CD4-positive, alpha-beta T cell treated with Interleukin-15 for 4 hours (primary cell): ENCODE measurements around the gene NUAK1.
"Not testable (repeated sequence)": the region's sequence is repeated elsewhere in the genome, so short reads cannot be mapped to it uniquely, and the experiment has no call there.

Experiments
- DNase-seq: peaks from one replicate; pipeline ENCODE4 v3.0.0-alpha.2; 2020; ENCODE audit warnings: low spot score

The NUAK1 gene

DNA sequence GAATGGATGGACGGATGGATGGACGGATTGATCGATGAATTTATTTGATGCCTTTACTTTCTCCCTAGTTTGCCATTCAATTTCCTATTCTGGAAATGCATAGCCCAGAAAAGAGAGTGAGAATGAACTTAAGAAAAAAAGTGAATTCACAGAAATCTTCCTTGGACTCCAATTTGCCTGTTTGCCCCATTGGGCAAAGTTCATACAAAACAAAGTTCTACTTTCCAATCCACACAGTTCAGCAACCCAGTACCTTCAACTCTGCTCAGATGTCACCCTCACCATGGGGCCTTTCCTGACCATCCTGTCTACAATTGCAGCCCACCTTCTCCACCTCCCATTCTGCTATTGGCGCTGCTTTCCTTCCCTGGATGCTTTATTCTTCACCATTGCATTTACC is 8.2 kb upstream of the NUAK1 start:
- DNase-seq = no peak

DNA sequence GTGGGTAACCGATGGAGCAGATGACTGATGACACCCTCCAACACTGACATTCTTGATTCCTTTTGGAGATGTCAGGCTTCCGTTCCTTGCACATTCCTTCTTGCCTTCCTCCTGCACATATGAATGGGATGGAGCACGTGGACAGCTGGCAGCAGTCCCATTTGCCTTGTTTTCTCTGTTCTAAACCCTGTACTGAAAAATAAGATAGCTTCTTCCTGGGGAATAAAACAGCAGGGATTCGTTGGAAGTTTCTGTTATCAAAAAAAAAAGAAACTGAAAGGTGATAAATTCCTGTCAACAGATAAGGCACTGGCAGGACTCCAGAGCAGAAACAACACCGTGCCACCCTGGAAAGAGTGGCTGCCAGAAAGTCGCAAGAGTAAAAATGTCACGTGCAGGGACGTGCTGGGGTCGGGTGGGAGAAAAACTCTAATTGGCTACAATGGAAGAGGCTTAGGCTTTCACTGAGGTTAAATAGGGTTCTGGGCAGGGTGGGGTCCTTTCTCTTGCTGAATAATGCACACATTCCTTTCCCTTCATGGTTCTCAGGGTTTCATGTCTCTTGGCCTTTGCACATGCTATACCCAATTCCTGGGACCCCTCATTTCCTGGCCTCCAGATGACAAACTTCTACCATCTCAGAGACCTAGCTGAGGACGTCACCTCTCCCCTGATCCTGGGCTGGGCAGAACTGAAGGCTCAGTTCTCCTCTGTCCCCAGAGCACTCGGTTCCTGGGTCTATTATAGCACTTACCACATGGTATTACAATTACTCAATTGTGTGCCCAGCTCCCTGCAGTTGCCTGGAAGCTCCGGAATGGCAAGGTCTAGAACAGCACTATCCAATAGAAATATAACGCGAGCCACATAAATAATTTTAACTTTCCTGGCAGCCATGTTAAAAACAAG is 7.0 kb upstream of the NUAK1 start:
- DNase-seq = no peak

GRCh38 chr12:106144847-106145246 is 6.1 kb upstream of the NUAK1 start:
- no peak for DNase-seq

DNA sequence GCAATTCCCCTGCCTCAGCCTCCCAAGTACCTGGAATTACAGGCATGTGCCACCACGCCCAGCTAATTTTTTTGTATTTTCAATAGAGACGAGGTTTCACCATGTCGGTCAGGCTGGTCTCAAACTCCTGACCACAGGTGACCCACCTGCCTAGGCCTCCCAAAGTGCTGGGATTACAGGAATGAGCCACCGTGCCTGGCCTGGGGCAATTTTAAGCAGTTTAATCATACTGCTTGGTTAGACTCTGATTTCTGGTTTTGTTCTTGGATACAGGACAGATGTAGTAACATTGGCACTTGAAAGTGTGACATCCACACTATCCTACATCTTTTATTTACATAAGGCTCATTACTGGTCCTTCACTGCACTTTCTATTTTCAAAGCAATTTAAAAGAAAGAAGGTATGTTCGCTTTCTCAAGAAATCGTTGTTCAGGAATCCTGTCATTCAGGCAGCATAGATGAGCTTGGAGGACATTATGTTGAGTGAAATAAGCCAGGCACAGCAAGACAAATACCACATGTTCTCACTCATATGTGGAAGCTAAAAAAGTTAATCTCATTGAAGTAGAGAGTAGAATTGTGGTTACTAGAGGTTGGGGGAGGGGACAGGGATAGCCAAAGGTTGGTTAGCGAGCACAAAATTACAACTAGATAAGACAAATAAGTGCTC is 4.0 kb upstream of the NUAK1 start:
- DNase-seq = no peak

GRCh38 chr12:106141920-106142319 is 3.2 kb upstream of the NUAK1 start:
- not testable (repeated sequence) for DNase-seq

- DNase-seq = no peak
Measured at GRCh38 chr12:106141452-106141851, 2.7 kb upstream of the NUAK1 start.

- no peak for DNase-seq
Measured at GRCh38 chr12:106141003-106141402, 2.2 kb upstream of the NUAK1 start.

GRCh38 chr12:106140223-106140986 is 1.7 kb upstream of the NUAK1 start:
- no peak for DNase-seq

DNA sequence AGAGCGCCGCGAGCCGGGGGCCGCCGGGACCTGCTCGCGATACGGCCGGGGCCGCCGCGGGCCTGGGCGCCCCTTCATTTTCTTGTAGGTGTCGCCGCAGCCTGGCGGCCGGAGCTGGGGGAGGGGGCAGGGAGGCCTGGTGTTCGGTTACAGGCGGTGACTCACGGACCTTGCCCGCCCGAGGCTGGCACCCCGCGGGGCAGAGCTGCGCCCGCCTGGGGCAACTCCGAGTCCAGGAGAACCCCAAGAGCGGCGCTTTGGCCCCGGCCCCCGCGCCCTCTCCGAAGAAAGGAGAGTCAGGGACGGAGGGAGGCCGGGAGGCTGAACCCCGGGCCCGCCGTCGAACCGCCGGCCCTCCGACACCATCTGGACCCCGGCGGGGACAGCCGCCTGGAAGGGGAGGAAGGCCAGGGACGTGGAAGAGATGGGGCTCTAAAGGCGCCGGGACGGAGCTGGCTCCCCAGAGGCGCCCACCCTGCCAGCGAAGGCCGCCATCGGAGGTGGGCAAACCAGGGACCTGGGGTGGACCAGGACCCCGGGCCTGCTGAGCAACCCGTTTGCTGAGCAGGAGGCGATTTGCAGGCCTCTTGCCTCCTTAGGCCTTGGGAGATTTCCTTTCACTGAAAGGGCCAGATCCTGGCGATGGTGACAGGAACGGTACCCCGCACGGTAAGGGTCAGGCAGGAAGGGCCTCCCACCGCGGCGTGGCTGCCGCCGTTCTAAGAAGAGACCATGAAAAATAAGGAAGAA is 843 bp upstream of the NUAK1 start:
- peak; percentile 4 for DNase-seq

- DNase-seq = no peak
Measured at GRCh38 chr12:106138357-106138632, 459 bp downstream of the NUAK1 start.

DNA sequence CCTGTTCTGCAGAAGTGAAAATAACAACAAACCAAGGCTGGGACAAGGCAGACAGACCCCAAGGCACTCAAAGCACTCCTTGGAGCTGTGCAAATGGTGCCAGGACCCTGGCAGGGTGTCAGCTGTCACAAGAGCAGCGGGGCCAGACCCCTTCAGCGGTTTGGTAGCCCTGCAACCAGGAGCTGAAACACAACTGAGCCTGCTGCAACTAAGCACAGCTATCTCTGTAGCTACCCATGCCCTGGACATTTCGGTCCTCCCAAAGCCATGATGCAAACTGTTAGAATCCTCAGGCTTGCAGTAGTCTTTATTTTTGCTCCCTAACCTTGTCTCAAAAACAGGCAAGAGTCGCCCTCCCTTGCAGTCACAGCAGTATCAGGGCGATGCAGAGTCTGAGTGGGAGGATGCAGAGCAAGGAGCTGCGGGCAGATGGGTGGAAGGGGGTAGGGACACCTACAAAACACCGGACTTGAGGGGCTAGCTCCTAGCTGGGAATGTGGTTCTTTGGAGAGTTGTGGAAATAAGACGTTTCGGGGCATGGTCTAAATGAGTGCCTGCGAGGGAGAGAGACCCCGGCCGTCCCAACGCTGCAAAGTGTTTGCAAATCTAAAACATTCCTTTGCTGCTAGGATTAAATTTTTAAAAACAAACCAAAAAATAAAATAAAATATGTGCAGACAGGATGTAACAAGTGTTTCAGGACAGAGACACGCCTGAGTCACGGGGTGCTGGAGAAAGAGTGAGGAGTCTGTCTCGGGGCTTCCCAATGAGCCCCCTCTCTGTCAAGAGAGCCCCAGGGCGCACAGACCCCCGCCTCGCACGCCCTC is 1.0 kb downstream of the NUAK1 start:
- no peak for DNase-seq

DNA sequence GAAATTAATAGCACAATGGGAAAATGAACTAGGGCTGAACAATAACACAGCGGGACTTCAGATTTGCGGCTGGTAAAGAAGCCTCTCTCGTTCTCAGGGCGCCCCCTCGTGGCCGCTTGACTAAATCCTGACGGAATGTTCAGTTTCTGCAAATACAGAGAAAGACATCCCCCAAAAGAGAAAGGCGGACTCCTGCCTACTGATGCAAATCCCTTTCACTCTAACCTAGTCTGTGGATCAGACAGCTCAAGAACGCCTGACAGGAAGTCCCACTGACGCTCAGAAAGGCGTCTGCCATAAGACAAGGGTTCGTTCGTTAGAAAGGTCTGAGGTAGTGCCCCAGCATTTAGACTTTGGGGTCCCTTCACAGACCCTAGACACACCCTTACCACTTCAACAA is 2.5 kb downstream of the NUAK1 start:
- peak; percentile 63 for DNase-seq

- DNase-seq = no peak
Measured at GRCh38 chr12:106135781-106136180, 3.0 kb downstream of the NUAK1 start.

GRCh38 chr12:106135075-106135474 is 3.7 kb downstream of the NUAK1 start:
- no peak for DNase-seq

GRCh38 chr12:106134294-106134949 is 4.3 kb downstream of the NUAK1 start:
- no peak for DNase-seq

DNA sequence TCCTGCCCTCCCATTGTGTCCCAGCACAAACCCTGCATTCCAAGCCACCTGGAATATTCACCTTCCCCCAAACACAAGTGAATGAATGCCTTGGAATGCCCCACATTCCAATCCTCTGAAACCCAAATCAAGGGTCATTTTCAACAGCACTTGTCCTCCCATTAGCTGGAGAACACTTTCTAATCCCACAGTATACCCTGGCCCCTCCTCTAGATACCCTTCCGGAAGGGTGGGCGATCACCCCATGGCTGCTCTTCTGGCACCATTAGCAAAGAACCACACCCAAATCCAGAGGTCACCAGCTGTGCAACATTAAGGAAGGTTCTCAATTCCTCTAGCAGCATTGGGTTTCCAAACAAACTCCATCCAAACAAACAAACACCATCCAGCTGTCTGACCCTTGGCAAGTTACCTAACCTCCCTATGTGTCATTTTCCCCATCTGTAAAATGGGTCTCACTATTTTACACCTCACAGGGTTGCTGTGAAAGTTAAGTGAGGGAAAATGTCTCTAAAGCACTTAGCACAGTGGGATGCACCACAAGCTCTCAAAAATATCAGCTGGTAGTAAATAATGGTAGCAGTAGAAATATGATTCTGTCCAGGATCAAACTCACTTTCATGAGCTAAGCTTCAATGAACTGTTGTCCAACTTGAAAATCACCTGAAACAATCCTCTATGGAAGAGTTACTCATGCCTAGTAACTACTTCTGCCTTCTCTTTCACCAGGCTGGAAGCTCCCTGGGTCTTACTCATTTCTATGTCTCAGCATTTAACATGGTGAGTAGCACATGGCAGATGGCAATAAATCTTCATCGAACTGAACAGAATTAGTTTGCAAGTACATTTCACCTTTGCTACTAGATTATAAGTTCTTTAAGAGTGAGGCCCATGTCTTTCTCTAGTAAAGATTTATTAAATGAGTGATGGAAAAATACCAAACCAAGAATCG is 5.3 kb downstream of the NUAK1 start:
- no peak for DNase-seq

DNA sequence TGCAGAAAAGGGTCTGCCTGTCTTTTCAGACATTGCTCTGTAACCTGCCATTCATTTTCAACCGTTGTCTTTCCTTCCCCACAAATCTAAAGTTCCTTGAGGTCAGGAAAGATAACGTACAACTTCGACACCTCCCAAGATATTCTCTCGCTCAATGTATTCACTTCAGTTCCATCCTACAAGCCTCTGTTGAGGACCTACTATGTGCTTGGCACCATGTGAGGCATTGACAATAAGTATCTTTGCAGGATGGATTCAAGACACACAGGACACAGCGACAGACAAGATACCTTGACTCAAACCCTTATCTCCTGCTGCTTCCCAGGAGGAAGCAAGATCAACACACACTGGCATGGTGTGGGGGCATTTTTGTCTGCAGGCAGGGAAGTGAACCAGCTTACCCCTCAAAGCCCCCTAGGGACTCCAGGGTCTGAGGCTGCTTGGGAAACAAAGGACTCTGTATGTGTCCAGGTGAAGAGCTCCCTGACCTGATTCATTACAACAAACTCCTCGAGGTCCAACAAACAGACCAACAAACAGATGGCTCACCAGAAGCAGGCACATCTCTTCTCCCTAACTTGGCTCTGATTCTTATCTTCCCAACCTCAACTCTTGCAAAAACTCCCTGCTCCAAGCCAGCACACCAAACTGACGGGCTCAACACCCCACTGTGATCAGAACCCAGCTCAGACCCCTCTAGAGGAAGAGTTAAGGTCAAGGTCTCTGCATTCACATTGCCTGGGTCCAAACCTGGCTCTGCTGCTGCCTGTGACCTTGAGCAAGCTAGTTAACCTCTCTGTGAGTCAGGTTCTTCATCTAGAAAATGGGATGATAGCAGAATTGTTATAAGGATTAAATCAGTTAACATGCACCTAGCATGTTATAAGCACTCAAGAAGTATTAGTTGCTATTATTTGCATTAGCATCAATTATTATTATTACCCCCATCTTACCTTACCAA is 6.3 kb downstream of the NUAK1 start:
- no peak for DNase-seq

DNA sequence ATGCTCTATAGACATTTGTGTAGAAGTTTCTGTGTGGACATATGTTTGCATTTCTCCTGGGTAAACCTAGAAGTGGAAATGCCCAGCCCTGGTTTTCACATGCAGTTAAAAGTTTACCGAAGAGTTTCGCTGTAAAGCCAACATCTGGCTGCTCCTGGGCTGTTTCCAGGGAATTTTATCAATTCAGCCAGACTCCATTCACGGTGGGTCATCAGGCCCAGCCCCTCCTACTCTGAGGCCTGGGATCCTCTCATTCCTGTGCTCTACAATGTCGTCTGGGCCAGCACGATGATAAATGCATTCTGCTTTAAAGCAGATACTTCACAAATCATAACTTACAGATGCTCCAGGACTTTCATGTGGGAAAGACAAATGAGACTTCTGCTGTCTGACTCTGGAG is 7.1 kb downstream of the NUAK1 start:
- no peak for DNase-seq
